Prostate gland (tissue), 2 donors: ENCODE data around the gene GPR148. TPM values are rescaled to one million over a fixed set of nuclear protein-coding genes. Genes with fewer than 3 reads are reported as not detected.

Experiments used
- DNase-seq: peaks from one replicate; pipeline ENCODE4 v3.0.0-alpha.2; 2019; ENCODE audit warnings: low spot score
- H3K27ac ChIP-seq, 2 donors: fragments of 200-600 bp; sonication (generic); 2 replicates each; pipeline ENCODE4 v1.5.1; 2017 to 2019
- H3K27me3 ChIP-seq: fragments of 200-600 bp; sonication (generic); replicated peaks from 2 replicates; pipeline ENCODE4 v1.5.1; 2019; ENCODE audit not compliant: insufficient read depth
- H3K36me3 ChIP-seq, 2 donors: fragments of 200-600 bp; sonication (generic); 1 replicate in 1 of 2; 2 replicates in 1 of 2; pipeline versions ENCODE4 v1.5.1 to v1.8.1; 2017 to 2019
- H3K4me1 ChIP-seq: fragments of 200-600 bp; sonication (generic); replicated peaks from 2 replicates; pipeline ENCODE4 v1.5.1; 2019
- H3K4me3 ChIP-seq, 2 donors: fragments of 200-600 bp; sonication (generic); 2 replicates each; pipeline ENCODE4 v1.5.1; 2017 to 2019
- H3K9me3 ChIP-seq: fragments of 200-600 bp; sonication (generic); 2 replicates; pipeline ENCODE4 v1.5.1; 2017
- POLR2A ChIP-seq: fragments of 450-650 bp; IDR thresholded peaks from one replicate; pipeline ENCODE4 v1.6.1; 2016; ENCODE audit warnings: antibody characterized with exemption, mild to moderate bottlenecking
- POLR2AphosphoS5 ChIP-seq: sonication (generic); formaldehyde crosslinking; IDR thresholded peaks from one replicate; pipeline ENCODE4 v1.6.1; 2017; ENCODE audit warnings: antibody characterized with exemption
- WGBS: methylation state at CpG from one replicate; pipeline ENCODE4 v1.1.5; 2018; 5-methylcytosine and 5-hydroxymethylcytosine counted together
- intact Hi-C: fragments of 100-400 bp; cut with DNase I; formaldehyde crosslinking; loops from one replicate; pipeline ENCODE4 v1.14.2; 2022
- total RNA-seq, 2 donors: library from RNA; depleted of rRNA; stranded (reverse); fragments of >200 nt; gene quantifications; one replicate each; pipeline ENCODE4 v1.1.0, GENCODE V29; 2016
- TF ChIP-seq, protein P1 (sequence below), 4 experiments: fragments of 200-600 bp in 2 of 4; fragments of 450-650 bp in 2 of 4; sonication (generic) in 2 of 4; IDR thresholded peaks; 1 replicate in 3 of 4; 2 replicates in 1 of 4; pipeline ENCODE4 v1.5.1; 2016 to 2019; ENCODE audit warnings: antibody characterized with exemption in 4 of 4, mild to moderate bottlenecking in 2 of 4, moderate library complexity in 2 of 4

The GPR148 gene
- total RNA-seq, 2 donors from 2014 or later = not detected

DNA sequence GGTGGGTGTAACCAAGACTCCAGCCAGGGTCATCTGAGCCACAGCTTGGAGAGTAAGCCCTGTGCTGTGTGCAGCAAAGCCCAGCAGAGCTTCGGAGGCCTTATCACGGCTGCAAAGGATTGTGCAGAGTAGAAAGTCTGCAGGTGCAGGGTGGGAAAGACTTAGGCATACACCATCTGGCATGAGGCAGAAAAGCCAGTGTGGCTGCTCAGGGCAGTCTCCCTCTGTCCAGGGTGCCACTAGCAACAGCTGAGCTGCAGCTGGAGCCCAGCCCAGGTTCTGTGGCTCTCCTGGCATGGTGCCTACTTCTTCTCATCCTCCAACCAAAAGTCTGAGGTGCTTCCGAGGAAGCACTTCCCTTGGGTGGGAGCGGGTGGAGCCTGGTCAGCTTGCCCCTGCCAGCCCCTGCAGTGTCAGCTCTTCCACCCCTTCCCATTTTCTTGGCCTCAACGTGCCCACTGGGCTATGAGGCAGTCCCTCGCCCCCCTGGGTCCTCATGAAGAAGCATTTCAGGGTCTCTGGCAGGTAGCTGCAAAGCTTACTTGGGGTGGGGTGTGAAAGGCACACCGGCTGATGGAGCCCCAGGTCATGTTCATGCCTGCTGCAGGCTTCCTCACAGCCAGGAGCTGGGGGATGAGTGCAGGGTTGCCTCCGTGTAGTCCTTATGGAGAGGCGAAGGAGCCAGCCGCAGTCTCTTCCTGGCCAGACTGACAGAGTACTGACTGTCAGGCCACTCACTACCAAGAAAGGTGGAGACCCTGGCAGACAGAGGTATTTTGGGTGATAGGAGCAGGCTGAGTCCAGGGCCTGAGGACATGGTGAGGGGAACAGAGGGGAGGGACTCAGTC lies 31.3 kb downstream of the GPR148 start:
- 53% methylated on average over 10 of the region's 10 CpGs for WGBS
- Histone ChIP-seq H3K27ac (no peak overlapping the region), H3K4me3 (no peak overlapping the region), H3K9me3 (no peaks in the 10 kb centered on the region), H3K4me1 (no peaks in the 10 kb centered on the region), H3K36me3 (no peaks in the 10 kb centered on the region), H3K27me3 (peaks cover 15% of the 10 kb centered on the region)
- intact Hi-C loops = no loop called here
- no peak for TF ChIP-seq POLR2AphosphoS5
- TF ChIP-seq POLR2A = no peak
- TF ChIP-seq, protein P1, sequence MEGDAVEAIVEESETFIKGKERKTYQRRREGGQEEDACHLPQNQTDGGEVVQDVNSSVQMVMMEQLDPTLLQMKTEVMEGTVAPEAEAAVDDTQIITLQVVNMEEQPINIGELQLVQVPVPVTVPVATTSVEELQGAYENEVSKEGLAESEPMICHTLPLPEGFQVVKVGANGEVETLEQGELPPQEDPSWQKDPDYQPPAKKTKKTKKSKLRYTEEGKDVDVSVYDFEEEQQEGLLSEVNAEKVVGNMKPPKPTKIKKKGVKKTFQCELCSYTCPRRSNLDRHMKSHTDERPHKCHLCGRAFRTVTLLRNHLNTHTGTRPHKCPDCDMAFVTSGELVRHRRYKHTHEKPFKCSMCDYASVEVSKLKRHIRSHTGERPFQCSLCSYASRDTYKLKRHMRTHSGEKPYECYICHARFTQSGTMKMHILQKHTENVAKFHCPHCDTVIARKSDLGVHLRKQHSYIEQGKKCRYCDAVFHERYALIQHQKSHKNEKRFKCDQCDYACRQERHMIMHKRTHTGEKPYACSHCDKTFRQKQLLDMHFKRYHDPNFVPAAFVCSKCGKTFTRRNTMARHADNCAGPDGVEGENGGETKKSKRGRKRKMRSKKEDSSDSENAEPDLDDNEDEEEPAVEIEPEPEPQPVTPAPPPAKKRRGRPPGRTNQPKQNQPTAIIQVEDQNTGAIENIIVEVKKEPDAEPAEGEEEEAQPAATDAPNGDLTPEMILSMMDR (IDR thresholded peaks at IDR 0.05) = no peak
- DNase-seq = no peak

DNA sequence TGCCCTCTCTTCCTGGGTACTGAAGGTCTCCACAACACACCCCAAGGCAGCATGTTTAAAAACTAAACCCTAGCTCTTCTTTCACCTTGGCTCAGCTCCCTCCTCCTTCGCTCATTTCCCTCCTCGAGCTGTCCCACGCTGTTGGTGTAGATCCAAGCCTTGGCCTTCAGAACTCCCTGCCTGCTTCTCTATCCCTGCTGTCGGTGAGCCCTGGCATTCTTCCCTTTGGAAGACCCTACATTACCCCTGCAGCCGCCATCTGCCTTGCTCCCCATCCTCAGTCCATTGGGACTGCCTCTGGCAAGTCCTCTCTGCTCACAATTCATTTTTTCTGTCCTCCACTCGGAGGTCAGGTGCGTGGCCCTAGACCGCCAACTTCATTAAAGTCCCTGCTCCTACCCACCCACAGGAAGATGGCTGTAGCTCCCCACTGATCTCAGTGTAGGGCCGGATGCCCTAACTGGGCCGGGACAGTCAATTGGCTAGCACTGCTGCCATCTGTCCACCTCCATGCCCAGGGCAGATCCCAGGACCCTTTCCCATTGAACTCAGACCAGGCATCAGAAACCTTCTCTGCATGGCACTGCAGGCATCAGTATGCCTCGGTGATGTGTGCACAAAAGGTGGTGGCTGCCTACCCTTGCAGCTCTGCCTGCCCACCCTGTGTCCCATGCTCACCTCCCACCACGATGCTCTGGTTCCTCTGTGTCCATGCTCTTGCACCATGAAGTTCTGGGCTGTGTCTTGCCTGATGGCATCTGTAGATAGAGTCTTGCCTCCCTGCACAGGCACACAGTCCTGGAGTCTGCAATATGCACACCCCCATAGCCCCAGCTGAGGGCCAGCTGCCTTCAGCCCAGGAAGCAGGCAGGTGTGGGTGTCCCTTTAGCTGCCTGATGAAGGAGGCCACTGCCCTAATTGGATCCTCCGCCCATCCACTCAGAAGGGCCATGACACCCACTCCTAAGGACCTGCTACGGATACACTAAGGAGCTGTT lies 32.2 kb downstream of the GPR148 start:
- peaks cover 15% of the 10 kb centered on the region for H3K27me3 ChIP-seq
- WGBS = 79% methylated on average over 14 of the region's 14 CpGs

DNA sequence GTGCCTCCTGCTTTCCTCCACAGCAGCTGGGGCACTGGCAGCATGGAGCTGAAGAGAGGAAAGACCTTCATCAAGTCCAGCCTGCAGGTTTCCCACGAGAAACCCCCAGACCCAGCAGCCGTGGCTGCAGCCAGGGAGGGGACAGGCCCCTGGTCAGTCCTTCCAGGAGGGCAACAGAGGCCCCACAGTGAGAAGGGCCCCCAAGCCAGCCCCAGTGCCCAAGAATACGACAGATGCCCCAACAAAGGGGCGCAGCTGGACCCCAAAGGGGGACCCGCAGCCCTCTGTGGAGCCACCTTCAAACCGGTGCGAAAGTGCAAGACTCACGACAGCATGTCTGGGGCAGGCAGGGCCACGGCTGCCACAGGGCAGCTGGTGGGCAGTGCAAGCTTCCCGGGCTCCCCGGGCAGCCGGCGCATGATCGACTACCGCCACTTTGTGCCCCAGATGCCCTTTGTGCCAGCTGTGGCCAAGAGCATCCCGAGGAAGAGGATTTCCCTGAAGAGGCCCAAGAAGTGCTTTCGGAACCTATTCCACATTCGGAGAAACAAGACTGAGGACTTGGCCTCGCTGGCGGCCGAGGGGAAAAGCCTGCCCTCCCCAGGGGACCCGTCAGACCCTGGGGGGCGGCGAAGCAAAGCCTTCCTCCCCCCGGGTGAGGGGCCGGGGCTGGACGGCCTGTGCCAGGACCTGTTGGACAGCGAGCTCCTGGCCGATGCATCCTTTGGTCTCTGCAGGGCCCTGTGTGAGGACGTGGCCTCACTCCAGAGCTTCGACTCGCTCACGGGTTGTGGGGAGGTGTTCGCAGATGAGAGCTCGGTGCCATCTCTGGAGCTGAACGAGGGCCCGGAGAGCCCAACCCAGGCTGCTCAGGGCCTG lies 33.4 kb downstream of the GPR148 start:
- intact Hi-C loops = no loop called here
- Histone ChIP-seq H3K27ac (no peak overlapping the region), H3K4me3 (no peak overlapping the region), H3K27me3 (peaks cover 8% of the 10 kb centered on the region), H3K36me3 (no peaks in the 10 kb centered on the region), H3K4me1 (no peaks in the 10 kb centered on the region), H3K9me3 (no peaks in the 10 kb centered on the region)
- DNase-seq = no peak
- WGBS = 79% methylated on average over 34 of the region's 37 CpGs
- TF ChIP-seq POLR2A = no peak
- TF ChIP-seq, protein P1 (IDR thresholded peaks at IDR 0.05) = no peak
- TF ChIP-seq POLR2AphosphoS5 = no peak

More for the DNA sequence above, 32.2 kb downstream of the GPR148 start:
- TF ChIP-seq POLR2A = no peak
- TF ChIP-seq, protein P1 (IDR thresholded peaks at IDR 0.05) = no peak
- no peak for TF ChIP-seq POLR2AphosphoS5
- H3K4me3 ChIP-seq = no peak overlapping the region
- H3K36me3 ChIP-seq = no peaks in the 10 kb centered on the region
- intact Hi-C loops = no loop called here
- H3K9me3 ChIP-seq = no peaks in the 10 kb centered on the region
- H3K27ac ChIP-seq = no peak overlapping the region
- no peak for DNase-seq
- no peaks in the 10 kb centered on the region for H3K4me1 ChIP-seq

DNA sequence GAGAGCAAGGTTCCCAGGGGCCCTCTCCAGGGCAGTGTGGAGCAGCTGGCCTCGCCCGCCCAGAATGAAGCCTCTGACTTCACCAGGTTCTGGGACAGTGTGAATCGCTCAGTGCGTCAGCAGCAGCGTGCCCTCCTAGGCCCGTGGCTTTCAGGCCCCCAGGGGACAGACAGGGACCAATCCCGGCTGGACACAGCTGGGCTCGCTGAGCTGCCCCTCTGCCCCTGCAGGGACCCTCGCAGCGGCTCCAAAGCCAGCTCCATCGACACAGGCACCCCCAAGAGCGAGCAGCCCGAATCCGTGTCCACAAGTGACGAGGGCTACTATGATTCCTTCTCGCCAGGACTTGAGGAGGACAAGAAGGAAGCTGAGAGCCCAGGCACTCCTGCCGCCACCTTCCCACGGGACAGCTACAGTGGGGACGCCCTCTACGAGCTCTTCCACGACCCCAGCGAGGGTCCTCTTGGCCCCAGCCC lies 34.1 kb downstream of the GPR148 start:
- intact Hi-C loops = no loop called here
- Histone ChIP-seq H3K9me3 (no peaks in the 10 kb centered on the region), H3K27me3 (peaks cover 2% of the 10 kb centered on the region), H3K36me3 (no peaks in the 10 kb centered on the region), H3K4me3 (no peak overlapping the region), H3K4me1 (no peaks in the 10 kb centered on the region), H3K27ac (no peak overlapping the region)
- no peak for DNase-seq
- TF ChIP-seq, protein P1 (IDR thresholded peaks at IDR 0.05) = no peak
- TF ChIP-seq POLR2A (no peak), POLR2AphosphoS5 (no peak)
- 88% methylated on average over 18 of the region's 22 CpGs for WGBS
